ENCODE measurements around the gene ADAM12. TPM values are rescaled to one million over a fixed set of nuclear protein-coding genes. Genes with fewer than 3 reads are reported as not detected.
A peak's percentile ranks its signal among the peaks of the same experiment; 100 is the strongest.

ADAM12 gene
- total RNA-seq, 2 donors from 2014 or later, result under 0.01 to 0.52 TPM

DNA sequence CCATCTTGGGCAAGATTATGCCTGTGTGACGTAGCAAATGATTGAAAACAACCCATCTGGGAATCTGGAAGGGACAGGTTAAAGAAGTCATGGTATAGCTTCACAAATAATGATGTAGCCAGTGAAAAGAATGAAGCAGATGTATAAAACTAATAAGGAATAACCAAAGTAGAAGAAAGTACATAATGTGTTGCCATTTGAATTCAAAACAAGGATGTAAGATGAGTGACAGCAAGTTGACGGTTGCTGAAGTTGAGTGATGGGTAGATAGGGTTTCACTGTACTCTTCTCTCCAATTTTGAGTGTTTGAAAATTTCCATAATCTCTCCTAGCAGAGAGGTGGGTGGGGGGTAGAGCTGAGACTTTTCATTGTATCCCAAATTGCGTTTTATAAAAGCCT is 358.3 kb downstream of the ADAM12 start:
- no peak for ATAC-seq
- H3K4me1 ChIP-seq, result no peaks in the 10 kb centered on the region
- intact Hi-C loops (cut with DNase I), result no loop called here
- H3K27me3 ChIP-seq, result no peaks in the 10 kb centered on the region
- WGBS, 2 donors, result 76 to 93% methylated on average over 3 of the region's 3 CpGs
- DNase-seq, result no peak
- no peak overlapping the region for H3K4me3 ChIP-seq
- H3K36me3 ChIP-seq (replicated peaks in 1 of 2; ENCODE audit: insufficient read depth in 1 of 2, low read depth in 2 of 2), result no peaks in the 10 kb centered on the region
- H3K9me3 ChIP-seq, result peaks cover 0 to 9% (median 0%) of the 10 kb centered on the region in 3 donors
- TF ChIP-seq, protein P1, sequence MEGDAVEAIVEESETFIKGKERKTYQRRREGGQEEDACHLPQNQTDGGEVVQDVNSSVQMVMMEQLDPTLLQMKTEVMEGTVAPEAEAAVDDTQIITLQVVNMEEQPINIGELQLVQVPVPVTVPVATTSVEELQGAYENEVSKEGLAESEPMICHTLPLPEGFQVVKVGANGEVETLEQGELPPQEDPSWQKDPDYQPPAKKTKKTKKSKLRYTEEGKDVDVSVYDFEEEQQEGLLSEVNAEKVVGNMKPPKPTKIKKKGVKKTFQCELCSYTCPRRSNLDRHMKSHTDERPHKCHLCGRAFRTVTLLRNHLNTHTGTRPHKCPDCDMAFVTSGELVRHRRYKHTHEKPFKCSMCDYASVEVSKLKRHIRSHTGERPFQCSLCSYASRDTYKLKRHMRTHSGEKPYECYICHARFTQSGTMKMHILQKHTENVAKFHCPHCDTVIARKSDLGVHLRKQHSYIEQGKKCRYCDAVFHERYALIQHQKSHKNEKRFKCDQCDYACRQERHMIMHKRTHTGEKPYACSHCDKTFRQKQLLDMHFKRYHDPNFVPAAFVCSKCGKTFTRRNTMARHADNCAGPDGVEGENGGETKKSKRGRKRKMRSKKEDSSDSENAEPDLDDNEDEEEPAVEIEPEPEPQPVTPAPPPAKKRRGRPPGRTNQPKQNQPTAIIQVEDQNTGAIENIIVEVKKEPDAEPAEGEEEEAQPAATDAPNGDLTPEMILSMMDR (IDR thresholded peaks at IDR 0.05), result no peak
- TF ChIP-seq POLR2A (IDR thresholded peaks at IDR 0.05), result no peak
- H3K27ac ChIP-seq, result no peak overlapping the region

DNA sequence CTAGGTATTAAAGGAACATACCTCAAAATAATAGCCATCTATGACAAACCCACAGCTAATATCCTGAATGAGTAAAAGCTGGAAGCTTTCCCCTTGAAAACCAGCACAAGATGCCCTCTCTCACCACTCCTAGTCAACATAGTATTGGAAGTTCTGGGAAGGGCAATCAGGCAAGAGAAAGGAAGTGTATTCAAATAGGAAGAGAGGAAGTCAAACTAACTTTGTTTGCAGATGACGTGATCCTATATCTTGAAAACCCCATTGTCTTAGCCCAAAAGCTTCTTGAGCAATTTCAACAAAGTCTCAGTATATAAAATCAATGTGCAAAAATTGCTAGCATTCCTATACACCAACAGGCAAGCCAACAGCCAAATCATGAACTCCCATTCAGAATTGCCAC is 360.6 kb downstream of the ADAM12 start:
- no peaks in the 10 kb centered on the region for H3K36me3 ChIP-seq (replicated peaks in 1 of 2; ENCODE audit: insufficient read depth in 1 of 2, low read depth in 2 of 2)
- 69 to 88% methylated on average over 1 of the region's 1 CpG for WGBS, 2 donors
- TF ChIP-seq POLR2A (IDR thresholded peaks at IDR 0.05), result no peak
- TF ChIP-seq, protein P1 (IDR thresholded peaks at IDR 0.05), result no peak
- intact Hi-C loops (cut with DNase I), result no loop called here
- no peaks in the 10 kb centered on the region for H3K27me3 ChIP-seq
- peaks cover 0 to 9% (median 0%) of the 10 kb centered on the region in 3 donors for H3K9me3 ChIP-seq
- ATAC-seq, result no peak
- no peak overlapping the region for H3K27ac ChIP-seq
- no peak for DNase-seq
- H3K4me1 ChIP-seq, result no peaks in the 10 kb centered on the region
- no peak overlapping the region for H3K4me3 ChIP-seq

DNA sequence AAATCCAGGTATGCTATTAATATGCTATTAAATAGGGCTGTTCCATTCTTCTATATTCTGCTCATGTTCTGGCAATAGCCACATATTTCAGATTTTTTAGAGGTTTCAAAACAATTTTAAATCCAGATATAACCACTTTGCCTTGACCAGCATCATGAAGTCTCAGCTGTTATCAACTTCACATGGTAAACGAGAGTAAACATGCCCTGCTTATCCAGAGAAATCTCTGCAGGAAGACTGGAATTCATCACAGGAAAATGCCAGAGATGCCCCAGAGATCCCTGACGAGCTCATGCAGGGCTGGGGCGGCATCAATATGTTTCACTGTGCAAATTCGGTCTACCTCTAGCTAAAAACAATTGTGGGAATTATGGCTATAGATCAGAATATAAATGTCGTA is 365.4 kb downstream of the ADAM12 start:
- TF ChIP-seq, protein P1 (IDR thresholded peaks at IDR 0.05), result no peak
- TF ChIP-seq POLR2A (IDR thresholded peaks at IDR 0.05), result no peak
- H3K27me3 ChIP-seq, result no peaks in the 10 kb centered on the region
- no peak overlapping the region for H3K4me3 ChIP-seq
- H3K4me1 ChIP-seq, result no peaks in the 10 kb centered on the region
- no peak for ATAC-seq
- intact Hi-C loops (cut with DNase I), result no loop called here
- H3K9me3 ChIP-seq, result peaks cover 0 to 1% (median 0%) of the 10 kb centered on the region in 3 donors
- no peak for DNase-seq
- H3K36me3 ChIP-seq (replicated peaks in 1 of 2; ENCODE audit: insufficient read depth in 1 of 2, low read depth in 2 of 2), result no peaks in the 10 kb centered on the region
- 89 to 98% methylated on average over 5 of the region's 5 CpGs for WGBS, 2 donors
- H3K27ac ChIP-seq, result no peak overlapping the region

DNA sequence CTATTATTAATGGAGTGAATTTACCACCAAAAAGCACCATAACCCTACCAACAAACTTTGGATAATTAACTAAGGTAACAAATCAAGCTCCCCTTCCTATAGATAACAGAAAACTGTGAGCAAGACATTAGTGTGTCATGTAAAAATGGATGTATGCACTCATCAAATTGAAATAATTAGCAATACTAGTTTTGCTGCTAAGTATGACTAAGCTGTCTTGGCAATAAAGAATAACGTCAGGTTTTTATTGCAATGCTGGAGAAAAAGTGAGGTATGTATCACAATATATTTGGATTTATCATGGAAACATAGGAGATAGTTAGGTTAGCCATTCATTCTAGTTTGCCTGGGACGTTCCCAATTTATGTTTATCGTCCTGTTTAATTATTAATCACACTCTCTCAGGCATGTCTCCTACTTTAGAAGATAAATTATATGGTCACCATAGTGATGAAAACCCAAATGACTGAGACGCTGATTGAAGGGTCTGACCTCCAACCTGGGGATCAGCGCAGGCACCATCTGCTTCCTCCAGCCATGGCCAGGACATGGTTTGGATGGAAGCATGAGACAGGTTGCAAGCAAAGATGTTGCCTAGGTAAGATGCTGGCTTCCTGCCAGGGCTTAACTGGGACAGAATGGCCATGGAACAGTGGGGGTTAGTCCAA is 366.3 kb downstream of the ADAM12 start:
- peak in 2 of 4 donors; percentile 22 to 23 for DNase-seq
- no peaks in the 10 kb centered on the region for H3K36me3 ChIP-seq (replicated peaks in 1 of 2; ENCODE audit: insufficient read depth in 1 of 2, low read depth in 2 of 2)
- no peak overlapping the region for H3K27ac ChIP-seq
- no peak overlapping the region for H3K4me3 ChIP-seq
- no peaks in the 10 kb centered on the region for H3K27me3 ChIP-seq
- intact Hi-C loops (cut with DNase I), result no loop called here
- ATAC-seq, result no peak
- TF ChIP-seq, protein P1 (IDR thresholded peaks at IDR 0.05), result no peak
- TF ChIP-seq POLR2A (IDR thresholded peaks at IDR 0.05), result no peak
- no peaks in the 10 kb centered on the region for H3K9me3 ChIP-seq
- 32 to 38% methylated on average over 5 of the region's 5 CpGs for WGBS, 2 donors
- H3K4me1 ChIP-seq, result no peaks in the 10 kb centered on the region
